PC-9 (cell line): ENCODE measurements around the gene CHN1.

ENCODE experiments used
- CTCF ChIP-seq: fragments of 200-600 bp; sonication (generic); conservative IDR thresholded peaks from 2 replicates; pipeline ENCODE4 v1.6.1; 2017; ENCODE audit warnings: mixed run types, antibody characterized with exemption, mild to moderate bottlenecking, moderate library complexity
- EZH2 ChIP-seq: fragments of 200-600 bp; sonication (generic); IDR thresholded peaks from 2 replicates; pipeline ENCODE4 v1.8.0; 2017; ENCODE audit warnings: antibody characterized with exemption, low read depth

- no peak for TF ChIP-seq CTCF
- TF ChIP-seq EZH2: no peak
Observed at GRCh38 chr2:174870787-174871186, 134.4 kb downstream of the CHN1 start.
